Vagina (tissue), 2 donors: Measurements from ENCODE around the gene CFAP53. TPM values are rescaled to one million over a fixed set of nuclear protein-coding genes. Genes with fewer than 3 reads are reported as not detected.
"Not testable (repeated sequence)": the region's sequence is repeated elsewhere in the genome, so short reads cannot be mapped to it uniquely, and the experiment has no call there.

Experiments
- DNase-seq, 2 donors: peaks; one replicate each; pipeline ENCODE4 v3.0.0-alpha.2; 2017; ENCODE audit errors: extremely low spot score in 2 of 2
- H3K27ac ChIP-seq: fragments of 200-600 bp; sonication (generic); one replicate; pipeline ENCODE4 v1.5.1; 2019
- H3K27me3 ChIP-seq: fragments of 200-600 bp; sonication (generic); one replicate; pipeline ENCODE4 v1.5.1; 2019
- H3K36me3 ChIP-seq, 2 donors: fragments of 200-600 bp; sonication (generic); one replicate each; pipeline ENCODE4 v1.5.1; 2017 to 2019
- H3K4me1 ChIP-seq: fragments of 200-600 bp; sonication (generic); one replicate; pipeline ENCODE4 v1.5.1; 2019
- H3K4me3 ChIP-seq, 2 donors: fragments of 200-600 bp; sonication (generic); 1 replicate in 1 of 2; 2 replicates in 1 of 2; pipeline ENCODE4 v1.5.1; 2016 to 2019
- H3K9me3 ChIP-seq: fragments of 200-600 bp; sonication (generic); one replicate; pipeline ENCODE4 v1.5.1; 2019
- POLR2A ChIP-seq, 2 donors: fragments of 450-650 bp; IDR thresholded peaks; one replicate each; pipeline ENCODE4 v1.6.1; 2017; ENCODE audit warnings: antibody characterized with exemption in 2 of 2, mild to moderate bottlenecking in 2 of 2, moderate library complexity in 2 of 2
- POLR2AphosphoS5 ChIP-seq, 2 donors: sonication (generic); formaldehyde crosslinking; IDR thresholded peaks; one replicate each; pipeline ENCODE4 v1.9.0; 2017; ENCODE audit warnings: antibody characterized with exemption in 2 of 2, mild to moderate bottlenecking in 2 of 2, low read depth in 1 of 2; ENCODE audit not compliant: insufficient read depth in 1 of 2
- intact Hi-C: fragments of 100-400 bp; cut with DNase I; formaldehyde crosslinking; loops from one replicate; pipeline ENCODE4 v1.15.1; 2023
- total RNA-seq: library from RNA; depleted of rRNA; stranded (reverse); fragments of >200 nt; gene quantifications from one replicate; pipeline ENCODE4 v1.2.3, GENCODE V29; 2016
- TF ChIP-seq, protein P1 (sequence below), 3 experiments: fragments of 450-650 bp in 2 of 3; fragments of 200-600 bp in 1 of 3; sonication (generic) in 1 of 3; IDR thresholded peaks; one replicate each; pipeline ENCODE4 v1.5.1; 2017 to 2019; ENCODE audit warnings: antibody characterized with exemption in 3 of 3, mild to moderate bottlenecking in 2 of 3, moderate library complexity in 2 of 3

The CFAP53 gene
- total RNA-seq, 1 donor from 2014 or later = not detected

DNA sequence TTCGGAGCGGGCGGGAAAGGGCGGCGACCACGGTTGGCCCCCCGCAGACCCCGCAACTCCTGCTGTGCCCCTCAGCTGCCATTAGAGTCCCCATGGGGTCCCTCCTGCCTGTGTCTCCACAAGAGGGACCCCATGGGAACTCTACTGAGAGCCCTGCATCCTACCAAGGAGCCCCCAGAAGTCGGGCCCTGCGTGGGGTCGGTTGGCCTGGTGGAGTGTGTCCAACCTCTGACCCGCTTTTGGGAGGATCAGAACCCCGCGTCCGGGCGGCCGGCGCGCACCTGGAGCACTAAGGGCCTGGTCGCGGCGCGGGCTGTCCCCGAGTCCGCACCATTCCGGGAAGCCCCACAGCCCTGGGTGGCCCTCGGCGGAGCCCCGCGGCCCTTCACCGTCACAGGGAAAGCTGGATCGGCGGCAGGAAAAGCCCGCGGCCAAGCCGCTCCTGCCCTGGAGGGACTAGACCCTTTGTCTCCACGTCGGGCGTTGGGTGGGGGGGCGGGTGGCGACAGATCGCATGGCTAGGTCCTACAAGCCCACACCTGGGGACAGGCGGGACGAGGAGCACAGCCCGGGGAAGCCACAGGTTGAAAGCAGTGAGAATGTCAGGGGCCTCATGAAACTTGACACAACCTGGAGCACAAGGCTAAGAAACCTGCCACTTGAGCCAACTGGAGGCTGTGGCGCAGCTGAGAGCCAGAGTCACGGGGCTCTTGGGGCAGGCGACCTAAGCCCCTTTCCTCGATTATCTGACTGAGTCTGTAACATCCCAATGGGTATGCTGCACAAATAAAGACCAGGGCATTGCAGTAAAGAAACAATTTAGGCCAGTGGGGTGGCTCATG is 32.4 kb upstream of the CFAP53 start:
- intact Hi-C loops = no loop called here
- Histone ChIP-seq H3K27me3 (peaks cover 8% of the 10 kb centered on the region), H3K27ac (no peak overlapping the region)

DNA sequence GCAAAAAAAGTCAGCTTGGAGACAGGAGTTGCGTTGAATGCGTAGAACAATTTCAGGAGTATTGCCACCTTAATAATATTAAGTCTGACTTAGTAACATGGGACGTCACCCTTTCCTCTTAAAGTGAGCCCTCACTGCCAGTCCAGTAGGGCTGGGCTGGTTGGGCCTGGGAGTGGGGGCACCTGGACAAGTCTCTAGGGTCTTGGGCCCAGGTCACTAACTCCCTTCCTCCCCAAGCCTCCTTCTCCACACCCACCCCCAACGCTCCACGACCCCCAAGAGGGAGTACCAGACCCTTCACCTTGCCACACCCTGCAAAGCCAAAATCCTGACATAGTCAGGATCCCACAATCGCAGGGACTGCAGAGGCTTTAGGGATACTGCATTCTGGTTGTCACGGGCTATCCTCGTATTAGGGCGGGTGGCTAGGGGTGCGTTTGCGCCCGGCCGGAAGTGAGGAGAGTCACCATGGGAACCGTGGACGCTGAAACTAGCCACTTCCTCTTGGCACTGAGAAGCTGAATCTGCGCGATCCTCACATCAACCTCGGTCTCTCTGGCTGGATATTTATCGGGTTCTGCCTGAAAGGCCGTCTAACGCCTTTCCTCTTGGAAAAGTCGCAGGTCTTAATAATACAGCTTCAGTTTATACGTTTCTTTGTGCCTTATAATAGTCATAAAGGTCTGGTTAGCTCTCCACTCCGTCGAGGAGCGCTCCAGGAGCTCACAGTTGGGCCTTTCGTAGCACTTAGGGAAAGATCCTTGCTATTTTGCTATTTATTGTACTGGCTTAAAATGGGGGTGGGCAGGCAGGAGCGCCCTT is 31.5 kb upstream of the CFAP53 start:
- H3K4me3 ChIP-seq = peak overlapping the region; percentile 41 to 47
- no peaks in the 10 kb centered on the region for H3K36me3 ChIP-seq
- intact Hi-C loops = no loop called here
- H3K27me3 ChIP-seq = peaks cover 8% of the 10 kb centered on the region
- peak in 1 of 2 donors; percentile 70 for DNase-seq
- H3K4me1 ChIP-seq = peaks cover 9% of the 10 kb centered on the region
- no peak overlapping the region for H3K27ac ChIP-seq
- H3K9me3 ChIP-seq = no peaks in the 10 kb centered on the region
- TF ChIP-seq, protein P1, sequence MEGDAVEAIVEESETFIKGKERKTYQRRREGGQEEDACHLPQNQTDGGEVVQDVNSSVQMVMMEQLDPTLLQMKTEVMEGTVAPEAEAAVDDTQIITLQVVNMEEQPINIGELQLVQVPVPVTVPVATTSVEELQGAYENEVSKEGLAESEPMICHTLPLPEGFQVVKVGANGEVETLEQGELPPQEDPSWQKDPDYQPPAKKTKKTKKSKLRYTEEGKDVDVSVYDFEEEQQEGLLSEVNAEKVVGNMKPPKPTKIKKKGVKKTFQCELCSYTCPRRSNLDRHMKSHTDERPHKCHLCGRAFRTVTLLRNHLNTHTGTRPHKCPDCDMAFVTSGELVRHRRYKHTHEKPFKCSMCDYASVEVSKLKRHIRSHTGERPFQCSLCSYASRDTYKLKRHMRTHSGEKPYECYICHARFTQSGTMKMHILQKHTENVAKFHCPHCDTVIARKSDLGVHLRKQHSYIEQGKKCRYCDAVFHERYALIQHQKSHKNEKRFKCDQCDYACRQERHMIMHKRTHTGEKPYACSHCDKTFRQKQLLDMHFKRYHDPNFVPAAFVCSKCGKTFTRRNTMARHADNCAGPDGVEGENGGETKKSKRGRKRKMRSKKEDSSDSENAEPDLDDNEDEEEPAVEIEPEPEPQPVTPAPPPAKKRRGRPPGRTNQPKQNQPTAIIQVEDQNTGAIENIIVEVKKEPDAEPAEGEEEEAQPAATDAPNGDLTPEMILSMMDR (IDR thresholded peaks at IDR 0.05) = no peak
- TF ChIP-seq POLR2A (IDR thresholded peaks at IDR 0.05) (no peak), POLR2AphosphoS5 (IDR thresholded peaks at IDR 0.05; ENCODE audit: insufficient read depth in 1 of 2, low read depth in 1 of 2) (no peak)

More for the DNA sequence above, 32.4 kb upstream of the CFAP53 start:
- no peak for DNase-seq
- Histone ChIP-seq H3K4me1 (peaks cover 9% of the 10 kb centered on the region), H3K9me3 (no peaks in the 10 kb centered on the region), H3K4me3 (peak overlapping the region; percentile 41 to 47), H3K36me3 (no peaks in the 10 kb centered on the region)
- TF ChIP-seq POLR2A (IDR thresholded peaks at IDR 0.05) (no peak), POLR2AphosphoS5 (IDR thresholded peaks at IDR 0.05; ENCODE audit: insufficient read depth in 1 of 2, low read depth in 1 of 2) (no peak)
- TF ChIP-seq, protein P1 (IDR thresholded peaks at IDR 0.05) = no peak

DNA sequence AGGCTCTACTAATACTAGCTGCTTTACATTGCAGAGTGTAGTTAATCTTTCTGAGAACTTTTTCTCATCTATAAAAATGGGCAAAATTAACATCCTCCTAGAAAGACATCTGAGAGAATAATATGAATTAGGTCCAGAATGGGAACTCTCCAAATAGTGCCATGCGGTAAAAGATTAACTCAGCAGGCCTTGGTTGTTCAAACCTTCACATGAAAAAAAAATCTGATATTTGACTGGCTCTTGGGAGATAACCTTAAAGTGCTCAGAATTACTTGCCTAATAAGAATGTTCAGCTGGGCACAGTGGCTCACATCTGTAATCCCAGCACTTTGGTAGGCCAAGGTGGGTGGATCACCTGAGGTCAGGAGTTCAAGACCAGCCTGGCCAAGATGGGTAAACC is 26.7 kb upstream of the CFAP53 start:
- Histone ChIP-seq H3K36me3 (no peaks in the 10 kb centered on the region), H3K9me3 (no peaks in the 10 kb centered on the region), H3K4me3 (no peak overlapping the region), H3K4me1 (peaks cover under 1% of the 10 kb centered on the region), H3K27me3 (no peaks in the 10 kb centered on the region), H3K27ac (no peak overlapping the region)
- intact Hi-C loops = no loop called here
- TF ChIP-seq POLR2AphosphoS5 (IDR thresholded peaks at IDR 0.05; ENCODE audit: insufficient read depth in 1 of 2, low read depth in 1 of 2) = no peak
- TF ChIP-seq, protein P1 (IDR thresholded peaks at IDR 0.05) = no peak
- no peak for TF ChIP-seq POLR2A (IDR thresholded peaks at IDR 0.05)
- no peak for DNase-seq

DNA sequence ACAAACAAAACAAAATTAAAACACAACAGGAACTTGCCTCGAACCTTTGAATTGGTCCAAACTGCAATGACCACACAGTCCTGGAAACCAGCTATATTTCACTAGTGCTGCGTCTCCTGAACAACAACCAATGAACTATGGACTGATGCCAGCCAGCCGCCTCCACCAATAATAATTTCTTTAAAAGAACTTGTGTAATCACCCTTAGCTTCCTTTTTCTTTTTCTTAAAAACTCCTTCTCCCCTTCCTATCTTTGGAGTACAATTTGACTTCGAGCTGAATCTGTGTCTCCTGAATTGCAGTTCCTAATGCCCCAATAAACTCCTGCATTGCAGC is 22.8 kb upstream of the CFAP53 start:
- TF ChIP-seq POLR2AphosphoS5 (IDR thresholded peaks at IDR 0.05; ENCODE audit: insufficient read depth in 1 of 2, low read depth in 1 of 2) (no peak), POLR2A (IDR thresholded peaks at IDR 0.05) (no peak)
- TF ChIP-seq, protein P1 (IDR thresholded peaks at IDR 0.05) = no peak
- Histone ChIP-seq H3K9me3 (no peaks in the 10 kb centered on the region), H3K4me1 (peaks cover 11% of the 10 kb centered on the region), H3K27ac (no peak overlapping the region), H3K4me3 (no peak overlapping the region), H3K27me3 (no peaks in the 10 kb centered on the region), H3K36me3 (peaks cover 0 to 15% of the 10 kb centered on the region in 2 donors)
- no peak for DNase-seq
- intact Hi-C loops = no loop called here

DNA sequence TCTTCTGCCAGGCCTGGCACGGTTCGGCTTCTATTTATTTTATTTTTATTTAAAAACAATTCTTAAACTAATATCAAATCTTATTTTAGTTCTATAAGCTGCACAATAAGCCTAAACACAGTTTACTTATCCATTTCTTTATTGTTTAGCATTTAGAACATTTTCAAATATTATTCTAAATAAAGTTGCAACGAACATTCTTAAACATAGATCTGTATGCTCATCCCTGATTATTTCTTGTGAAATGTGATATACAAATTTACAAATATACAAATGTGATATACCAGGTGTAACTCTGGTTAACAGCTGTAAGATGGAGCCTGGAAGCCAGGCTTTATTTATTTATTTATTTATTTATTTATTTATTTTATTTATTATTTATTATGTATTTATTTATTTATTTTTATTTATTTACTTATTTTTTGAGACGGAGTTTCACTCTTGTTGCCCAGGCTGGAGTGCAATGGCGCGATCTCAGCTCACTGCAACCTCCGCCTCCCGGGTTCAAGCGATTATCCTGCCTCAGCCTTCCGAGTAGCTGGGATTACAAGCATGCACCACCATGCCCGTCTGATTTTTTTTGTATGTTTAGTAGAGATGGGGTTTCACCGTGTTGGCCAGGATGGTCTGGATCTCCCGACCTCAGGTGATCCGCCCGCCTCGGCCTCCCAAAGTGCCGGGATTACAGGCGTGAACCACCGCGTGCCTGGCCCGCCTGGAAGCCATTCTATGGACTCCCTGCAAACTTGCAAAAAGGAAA is 22.2 kb upstream of the CFAP53 start:
- H3K27me3 ChIP-seq, H3K9me3 ChIP-seq, intact Hi-C loops, DNase-seq: not testable (repeated sequence)
- H3K4me3 ChIP-seq = peak overlapping the region; percentile 65 to 78
- H3K4me1 ChIP-seq = peaks cover 11% of the 10 kb centered on the region
- H3K36me3 ChIP-seq = peaks cover 0 to 21% of the 10 kb centered on the region in 2 donors
- H3K27ac ChIP-seq = peak overlapping the region; percentile 89
